HEK293T (cell line): ENCODE results near the gene PBX4.

Experiments used
- BHLHE40 ChIP-seq: fragments of 450-650 bp; IDR thresholded peaks from 2 replicates; pipeline ENCODE4 v1.6.1; 2016; ENCODE audit warnings: mild to moderate bottlenecking, moderate library complexity, borderline replicate concordance
- ELF4 ChIP-seq: fragments of 450-650 bp; IDR thresholded peaks from 2 replicates; pipeline ENCODE4 v1.6.1; 2017; ENCODE audit warnings: antibody characterized with exemption
- FOXA1 ChIP-seq: fragments of 450-650 bp; IDR thresholded peaks from 2 replicates; pipeline ENCODE4 v1.6.1; 2016; ENCODE audit warnings: mild to moderate bottlenecking
- FOXK2 ChIP-seq: fragments of 450-650 bp; IDR thresholded peaks from 2 replicates; pipeline ENCODE4 v1.6.1; 2016; ENCODE audit warnings: mild to moderate bottlenecking
- FOXM1 ChIP-seq: fragments of 450-650 bp; IDR thresholded peaks from 2 replicates; pipeline ENCODE4 v1.6.1; 2017; ENCODE audit warnings: mild to moderate bottlenecking, borderline replicate concordance
- HDGF ChIP-seq: fragments of 450-650 bp; IDR thresholded peaks from 2 replicates; pipeline ENCODE4 v1.6.1; 2017; ENCODE audit warnings: antibody characterized with exemption, borderline replicate concordance
- SUZ12 ChIP-seq: fragments of 450-650 bp; IDR thresholded peaks from 2 replicates; pipeline ENCODE4 v1.6.1; 2016; ENCODE audit warnings: mild to moderate bottlenecking
- ZNF384 ChIP-seq: fragments of 450-650 bp; IDR thresholded peaks from 2 replicates; pipeline ENCODE4 v1.6.1; 2016

GRCh38 chr19:19592690-19593089 lies 25.8 kb downstream of the PBX4 start:
- TF ChIP-seq FOXK2 (no peak), SUZ12 (no peak), FOXA1 (no peak), ELF4 (no peak), BHLHE40 (no peak), HDGF (no peak), ZNF384 (no peak), FOXM1 (no peak)
